ENCODE data around the gene NLN.

The NLN gene

DNA sequence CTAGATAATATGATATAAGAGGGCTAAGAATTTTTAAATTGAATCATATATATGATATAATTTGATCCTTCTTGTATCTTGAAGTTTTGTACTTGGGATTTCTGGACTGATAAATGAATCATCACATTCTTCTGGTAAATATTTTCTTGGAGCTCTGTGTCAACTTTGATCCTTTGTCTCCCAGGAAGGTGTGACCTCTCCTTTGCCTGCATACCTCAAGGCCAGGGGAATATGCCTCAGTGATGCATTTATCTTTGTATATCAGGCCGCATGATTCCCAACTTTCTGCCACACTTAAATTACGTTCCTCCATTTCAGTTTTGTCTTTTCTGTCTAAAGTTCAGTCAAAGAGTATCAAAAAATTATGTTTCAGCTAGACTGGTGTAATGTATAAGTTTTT is 101.2 kb downstream of the NLN start:
- no peak overlapping the region for H3K27ac ChIP-seq (ENCODE audit: low read length)
- H3K4me2 ChIP-seq (ENCODE audit: insufficient read depth, low read length): no peak overlapping the region
- no peaks in the 10 kb centered on the region for H3K79me2 ChIP-seq (ENCODE audit: insufficient read depth, low read length)
- TF ChIP-seq, protein P1, sequence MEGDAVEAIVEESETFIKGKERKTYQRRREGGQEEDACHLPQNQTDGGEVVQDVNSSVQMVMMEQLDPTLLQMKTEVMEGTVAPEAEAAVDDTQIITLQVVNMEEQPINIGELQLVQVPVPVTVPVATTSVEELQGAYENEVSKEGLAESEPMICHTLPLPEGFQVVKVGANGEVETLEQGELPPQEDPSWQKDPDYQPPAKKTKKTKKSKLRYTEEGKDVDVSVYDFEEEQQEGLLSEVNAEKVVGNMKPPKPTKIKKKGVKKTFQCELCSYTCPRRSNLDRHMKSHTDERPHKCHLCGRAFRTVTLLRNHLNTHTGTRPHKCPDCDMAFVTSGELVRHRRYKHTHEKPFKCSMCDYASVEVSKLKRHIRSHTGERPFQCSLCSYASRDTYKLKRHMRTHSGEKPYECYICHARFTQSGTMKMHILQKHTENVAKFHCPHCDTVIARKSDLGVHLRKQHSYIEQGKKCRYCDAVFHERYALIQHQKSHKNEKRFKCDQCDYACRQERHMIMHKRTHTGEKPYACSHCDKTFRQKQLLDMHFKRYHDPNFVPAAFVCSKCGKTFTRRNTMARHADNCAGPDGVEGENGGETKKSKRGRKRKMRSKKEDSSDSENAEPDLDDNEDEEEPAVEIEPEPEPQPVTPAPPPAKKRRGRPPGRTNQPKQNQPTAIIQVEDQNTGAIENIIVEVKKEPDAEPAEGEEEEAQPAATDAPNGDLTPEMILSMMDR (IDR thresholded peaks at IDR 0.05; ENCODE audit: borderline replicate concordance, extremely low read depth, low read length, poor library complexity, severe bottlenecking): no peak
- no peak for TF ChIP-seq EZH2 (IDR thresholded peaks at IDR 0.05; ENCODE audit: borderline replicate concordance, low read depth, low read length, severe bottlenecking)
- no peaks in the 10 kb centered on the region for H3K27me3 ChIP-seq (ENCODE audit: insufficient read depth, low read length, poor library complexity)
- no peaks in the 10 kb centered on the region for H3K36me3 ChIP-seq (ENCODE audit: insufficient read depth, low read length)
- H3K4me1 ChIP-seq (ENCODE audit: insufficient read depth, low read length): peaks cover 14% of the 10 kb centered on the region
- no peak for ATAC-seq (ENCODE audit: insufficient read depth, low read depth)
- no peaks in the 10 kb centered on the region for H3K9me3 ChIP-seq (ENCODE audit: insufficient read depth, low read length, severe bottlenecking)
- no peaks in the 10 kb centered on the region for H4K20me1 ChIP-seq (ENCODE audit: insufficient read depth, low read length)
- no peak overlapping the region for H3K4me3 ChIP-seq (ENCODE audit: low read depth in 1 of 2, low read length in 2 of 2)
- DNase-seq: no peak
- no peak overlapping the region for H2AFZ ChIP-seq (ENCODE audit: low read depth, low read length)
- H3K9ac ChIP-seq (ENCODE audit: low read depth, low read length): no peak overlapping the region

DNA sequence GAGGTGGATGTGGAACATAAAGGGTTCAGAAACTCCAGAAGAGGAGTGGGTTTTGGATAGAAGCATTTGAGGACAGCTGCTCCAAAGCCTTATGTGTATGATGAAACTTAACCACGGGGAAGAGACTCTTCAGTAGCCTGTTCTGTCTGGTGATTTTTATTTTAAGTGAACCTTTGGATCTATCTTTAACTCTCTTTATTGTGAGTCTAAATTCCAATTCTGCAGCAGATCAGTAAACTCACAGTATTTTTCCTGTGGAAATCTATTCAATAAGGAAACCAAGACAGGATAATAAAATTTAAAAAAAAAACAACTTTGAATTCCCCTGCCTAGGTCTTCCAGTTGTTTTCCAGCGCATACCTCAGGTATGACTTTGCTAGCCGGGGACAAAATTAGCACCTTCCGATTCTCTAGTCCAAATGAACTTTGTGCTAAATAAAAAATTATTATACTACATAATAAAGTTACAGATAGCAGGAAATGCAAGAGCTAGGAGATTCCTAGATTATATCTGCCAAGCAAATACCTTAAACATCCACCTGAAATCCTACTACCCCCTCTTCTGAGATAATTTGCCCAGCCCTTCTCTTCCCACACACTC is 101.9 kb downstream of the NLN start:
- ATAC-seq (ENCODE audit: insufficient read depth, low read depth) (no peak), DNase-seq (no peak)
- Histone ChIP-seq H3K4me3 (ENCODE audit: low read depth in 1 of 2, low read length in 2 of 2) (no peak overlapping the region), H3K79me2 (ENCODE audit: insufficient read depth, low read length) (no peaks in the 10 kb centered on the region), H4K20me1 (ENCODE audit: insufficient read depth, low read length) (no peaks in the 10 kb centered on the region), H3K9ac (ENCODE audit: low read depth, low read length) (no peak overlapping the region), H3K9me3 (ENCODE audit: insufficient read depth, low read length, severe bottlenecking) (no peaks in the 10 kb centered on the region), H3K4me1 (ENCODE audit: insufficient read depth, low read length) (peaks cover 14% of the 10 kb centered on the region), H3K36me3 (ENCODE audit: insufficient read depth, low read length) (no peaks in the 10 kb centered on the region), H3K27me3 (ENCODE audit: insufficient read depth, low read length, poor library complexity) (no peaks in the 10 kb centered on the region), H3K4me2 (ENCODE audit: insufficient read depth, low read length) (no peak overlapping the region), H2AFZ (ENCODE audit: low read depth, low read length) (no peak overlapping the region), H3K27ac (ENCODE audit: low read length) (no peak overlapping the region)
- TF ChIP-seq, protein P1 (IDR thresholded peaks at IDR 0.05; ENCODE audit: borderline replicate concordance, extremely low read depth, low read length, poor library complexity, severe bottlenecking): no peak
- no peak for TF ChIP-seq EZH2 (IDR thresholded peaks at IDR 0.05; ENCODE audit: borderline replicate concordance, low read depth, low read length, severe bottlenecking)

GRCh38 chr5:65825408-65826328 is 103.7 kb downstream of the NLN start:
- Histone ChIP-seq H3K79me2 (ENCODE audit: insufficient read depth, low read length) (no peaks in the 10 kb centered on the region), H3K4me3 (ENCODE audit: low read depth in 1 of 2, low read length in 2 of 2) (no peak overlapping the region), H3K27me3 (ENCODE audit: insufficient read depth, low read length, poor library complexity) (no peaks in the 10 kb centered on the region), H3K9ac (ENCODE audit: low read depth, low read length) (no peak overlapping the region), H3K4me1 (ENCODE audit: insufficient read depth, low read length) (peaks cover 14% of the 10 kb centered on the region), H3K36me3 (ENCODE audit: insufficient read depth, low read length) (no peaks in the 10 kb centered on the region), H3K4me2 (ENCODE audit: insufficient read depth, low read length) (no peak overlapping the region), H3K9me3 (ENCODE audit: insufficient read depth, low read length, severe bottlenecking) (no peaks in the 10 kb centered on the region), H4K20me1 (ENCODE audit: insufficient read depth, low read length) (no peaks in the 10 kb centered on the region), H2AFZ (ENCODE audit: low read depth, low read length) (no peak overlapping the region), H3K27ac (ENCODE audit: low read length) (no peak overlapping the region)
- DNase-seq (peak; percentile 43), ATAC-seq (ENCODE audit: insufficient read depth, low read depth) (peak; percentile 93)
- no peak for TF ChIP-seq EZH2 (IDR thresholded peaks at IDR 0.05; ENCODE audit: borderline replicate concordance, low read depth, low read length, severe bottlenecking)
- TF ChIP-seq, protein P1 (IDR thresholded peaks at IDR 0.05; ENCODE audit: borderline replicate concordance, extremely low read depth, low read length, poor library complexity, severe bottlenecking): no peak

Measured in DND-41 (cell line).